Endothelial cell of umbilical vein (primary cell): ENCODE measurements around the gene CTNNA2.

ENCODE experiments used
- EZH2 ChIP-seq: IDR thresholded peaks from 2 replicates; pipeline ENCODE4 v1.6.1; 2012; ENCODE audit warnings: borderline replicate concordance, low read depth, mild to moderate bottlenecking, moderate library complexity, low read length, inconsistent platforms; ENCODE audit not compliant: severe bottlenecking
- MYC ChIP-seq: IDR thresholded peaks from one replicate; pipeline ENCODE4 v1.6.1; 2011; ENCODE audit warnings: mild to moderate bottlenecking, low read depth, low read length
- POLR2A ChIP-seq: IDR thresholded peaks from 2 replicates; pipeline ENCODE4 v1.6.1; 2012; ENCODE audit warnings: low read depth, mild to moderate bottlenecking, control low read depth, low read length
- POLR2AphosphoS5 ChIP-seq: IDR thresholded peaks from 2 replicates; pipeline ENCODE4 v1.6.1; 2012; ENCODE audit warnings: low read depth, mild to moderate bottlenecking, control low read depth, low read length, moderate library complexity; ENCODE audit not compliant: insufficient read depth
- TF ChIP-seq, protein P1 (sequence below), 2 donors: IDR thresholded peaks; 1 replicate in 1 of 2; 2 replicates in 1 of 2; pipeline ENCODE4 v1.5.1; 2011; ENCODE audit warnings: low read length in 2 of 2, mild to moderate bottlenecking in 2 of 2, moderate library complexity in 2 of 2, control low read depth in 1 of 2, inconsistent platforms in 1 of 2, low read depth in 1 of 2; ENCODE audit not compliant: insufficient read depth in 1 of 2; ENCODE audit errors: extremely low read depth in 1 of 2
- TF ChIP-seq, protein P2 (sequence below): IDR thresholded peaks from 2 replicates; pipeline ENCODE4 v1.6.1; 2011; ENCODE audit not compliant: insufficient read depth, insufficient read length

- TF ChIP-seq MYC (no peak), EZH2 (no peak), POLR2AphosphoS5 (no peak), POLR2A (no peak)
- TF ChIP-seq, protein P1, sequence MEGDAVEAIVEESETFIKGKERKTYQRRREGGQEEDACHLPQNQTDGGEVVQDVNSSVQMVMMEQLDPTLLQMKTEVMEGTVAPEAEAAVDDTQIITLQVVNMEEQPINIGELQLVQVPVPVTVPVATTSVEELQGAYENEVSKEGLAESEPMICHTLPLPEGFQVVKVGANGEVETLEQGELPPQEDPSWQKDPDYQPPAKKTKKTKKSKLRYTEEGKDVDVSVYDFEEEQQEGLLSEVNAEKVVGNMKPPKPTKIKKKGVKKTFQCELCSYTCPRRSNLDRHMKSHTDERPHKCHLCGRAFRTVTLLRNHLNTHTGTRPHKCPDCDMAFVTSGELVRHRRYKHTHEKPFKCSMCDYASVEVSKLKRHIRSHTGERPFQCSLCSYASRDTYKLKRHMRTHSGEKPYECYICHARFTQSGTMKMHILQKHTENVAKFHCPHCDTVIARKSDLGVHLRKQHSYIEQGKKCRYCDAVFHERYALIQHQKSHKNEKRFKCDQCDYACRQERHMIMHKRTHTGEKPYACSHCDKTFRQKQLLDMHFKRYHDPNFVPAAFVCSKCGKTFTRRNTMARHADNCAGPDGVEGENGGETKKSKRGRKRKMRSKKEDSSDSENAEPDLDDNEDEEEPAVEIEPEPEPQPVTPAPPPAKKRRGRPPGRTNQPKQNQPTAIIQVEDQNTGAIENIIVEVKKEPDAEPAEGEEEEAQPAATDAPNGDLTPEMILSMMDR (IDR thresholded peaks at IDR 0.05; ENCODE audit: extremely low read depth in 1 of 2, insufficient read depth in 1 of 2, low read depth in 1 of 2, low read length in 2 of 2) = no peak
- TF ChIP-seq, protein P2, sequence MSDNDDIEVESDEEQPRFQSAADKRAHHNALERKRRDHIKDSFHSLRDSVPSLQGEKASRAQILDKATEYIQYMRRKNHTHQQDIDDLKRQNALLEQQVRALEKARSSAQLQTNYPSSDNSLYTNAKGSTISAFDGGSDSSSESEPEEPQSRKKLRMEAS = no peak
These were observed 900.3 kb downstream of the CTNNA2 start for GRCh38 chr2:80413136-80413535.
